PFSK-1 (cell line): ENCODE measurements around the gene PSMB7.

ENCODE experiments used
- FOXP2 ChIP-seq: optimal IDR thresholded peaks from 2 replicates; pipeline ENCODE3; 2011; ENCODE audit warnings: borderline replicate concordance, control low read depth, inconsistent platforms; ENCODE audit not compliant: insufficient read depth; ENCODE audit errors: extremely low read length, extremely low read depth
- POLR2AphosphoS5 ChIP-seq: IDR thresholded peaks from 2 replicates; pipeline ENCODE4 v1.6.1; 2012; ENCODE audit warnings: low read depth, mild to moderate bottlenecking, control low read depth, low read length, moderate library complexity
- REST ChIP-seq, 2 experiments: IDR thresholded peaks; 2 replicates each; pipeline versions ENCODE4 v1.6.1 to v1.8.0; 2011 to 2012; ENCODE audit warnings: low read depth in 2 of 2, low read length in 2 of 2, control low read depth in 1 of 2, inconsistent platforms in 1 of 2, mild to moderate bottlenecking in 1 of 2, moderate library complexity in 1 of 2; ENCODE audit not compliant: insufficient read depth in 1 of 2
- SIN3A ChIP-seq: IDR thresholded peaks from 2 replicates; pipeline ENCODE4 v1.6.1; 2012; ENCODE audit warnings: mild to moderate bottlenecking, low read length, moderate library complexity, borderline replicate concordance; ENCODE audit not compliant: insufficient read depth
- TAF1 ChIP-seq: IDR thresholded peaks from 2 replicates; pipeline ENCODE4 v1.6.1; 2012; ENCODE audit warnings: low read length, control low read depth, borderline replicate concordance; ENCODE audit not compliant: insufficient read depth

PSMB7 gene

GRCh38 chr9:124399968-124400940, 15.0 kb downstream of the PSMB7 start:
- no peak for TF ChIP-seq POLR2AphosphoS5
- no peak for TF ChIP-seq FOXP2
- TF ChIP-seq REST (IDR thresholded peaks at IDR 0.05; ENCODE audit: insufficient read depth in 1 of 2, low read depth in 2 of 2, low read length in 2 of 2) = no peak

- TF ChIP-seq TAF1 = no peak
- no peak for TF ChIP-seq POLR2AphosphoS5
- no peak for TF ChIP-seq FOXP2
- no peak for TF ChIP-seq REST (IDR thresholded peaks at IDR 0.05; ENCODE audit: insufficient read depth in 1 of 2, low read depth in 2 of 2, low read length in 2 of 2)
- TF ChIP-seq SIN3A = no peak
Observed at GRCh38 chr9:124399323-124399967, 15.8 kb downstream of the PSMB7 start.

- TF ChIP-seq FOXP2 = no peak
- TF ChIP-seq POLR2AphosphoS5 = no peak
- TF ChIP-seq SIN3A = no peak
- TF ChIP-seq TAF1 = no peak
Observed at GRCh38 chr9:124398191-124398935, 16.9 kb downstream of the PSMB7 start.

- TF ChIP-seq POLR2AphosphoS5 = no peak
- TF ChIP-seq REST (IDR thresholded peaks at IDR 0.05; ENCODE audit: insufficient read depth in 1 of 2, low read depth in 2 of 2, low read length in 2 of 2) = no peak
- no peak for TF ChIP-seq SIN3A
- no peak for TF ChIP-seq TAF1
- no peak for TF ChIP-seq FOXP2
Observed at GRCh38 chr9:124395826-124396225, 19.4 kb downstream of the PSMB7 start.

GRCh38 chr9:124394596-124394995, 20.6 kb downstream of the PSMB7 start:
- TF ChIP-seq POLR2AphosphoS5 (no peak), TAF1 (no peak), FOXP2 (no peak), REST (IDR thresholded peaks at IDR 0.05; ENCODE audit: insufficient read depth in 1 of 2, low read depth in 2 of 2, low read length in 2 of 2) (no peak), SIN3A (no peak)
